Upper lobe of left lung (tissue), 4 donors: Measurements from ENCODE around the gene CNPPD1.

ENCODE experiments used
- CTCF ChIP-seq, 6 experiments: fragments of 450-650 bp in 4 of 6; fragments of 200-600 bp in 2 of 6; sonication (generic) in 2 of 6; IDR thresholded peaks; one replicate each; pipeline ENCODE4 v1.5.1; 2016 to 2019; ENCODE audit warnings: antibody characterized with exemption in 6 of 6
- POLR2A ChIP-seq, 4 donors: fragments of 450-650 bp; IDR thresholded peaks; one replicate each; pipeline ENCODE4 v1.5.1; 2016 to 2017; ENCODE audit warnings: antibody characterized with exemption in 4 of 4, mild to moderate bottlenecking in 2 of 4
- POLR2AphosphoS5 ChIP-seq, 2 donors: sonication (generic); formaldehyde crosslinking; IDR thresholded peaks; one replicate each; pipeline ENCODE4 v1.5.1; 2017; ENCODE audit warnings: antibody characterized with exemption in 2 of 2

GRCh38 chr2:219163156-219163555 is 13.6 kb downstream of the CNPPD1 start:
- TF ChIP-seq CTCF (IDR thresholded peaks at IDR 0.05): no peak
- no peak for TF ChIP-seq POLR2AphosphoS5 (IDR thresholded peaks at IDR 0.05)
- TF ChIP-seq POLR2A (IDR thresholded peaks at IDR 0.05): no peak
